ENCODE results near the gene CNKSR3.

CNKSR3 gene

DNA sequence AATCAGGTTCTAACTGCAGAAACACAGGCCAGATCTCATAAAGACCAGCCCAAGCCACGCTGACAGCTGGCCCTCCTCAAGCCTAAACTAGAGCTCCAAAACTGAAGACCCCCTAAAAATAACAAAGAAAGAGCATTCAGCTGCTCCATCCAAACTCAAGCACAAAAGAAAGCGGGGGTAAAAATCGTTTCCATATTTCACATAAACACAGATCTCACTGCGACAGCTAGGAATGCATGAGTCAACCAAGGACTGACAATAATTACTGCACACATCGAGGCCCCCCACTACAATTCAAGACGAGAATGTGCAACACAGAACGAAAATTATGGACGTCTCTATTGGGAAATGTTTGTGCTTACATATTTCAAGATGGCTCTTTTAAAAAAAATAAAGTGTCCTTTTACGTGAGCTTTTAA, 31.1 kb downstream of the CNKSR3 start:
- no peak for DNase-seq (ENCODE audit: low read depth in 2 of 2)

DNA sequence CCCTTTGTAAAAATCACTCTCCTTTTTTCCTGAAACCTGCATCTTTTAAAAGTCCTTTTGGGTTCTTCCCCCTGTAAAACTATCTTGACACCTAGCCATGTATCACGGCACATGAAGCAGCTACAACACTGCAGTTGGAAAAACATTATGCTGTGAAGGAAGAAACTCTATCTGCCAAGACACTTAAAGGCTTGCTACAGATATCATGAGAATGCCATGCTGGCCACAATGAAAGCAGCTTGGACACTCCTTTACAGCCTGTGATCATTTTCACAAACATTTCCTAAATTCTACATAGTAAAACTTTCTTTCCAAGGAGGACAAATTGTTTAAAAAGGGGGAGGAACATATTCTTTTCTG, 31.8 kb downstream of the CNKSR3 start:
- DNase-seq (ENCODE audit: low read depth in 2 of 2): no peak

- no peak for DNase-seq (ENCODE audit: low read depth in 2 of 2)
Measured at GRCh38 chr6:154478021-154478700, 32.3 kb downstream of the CNKSR3 start.

DNA sequence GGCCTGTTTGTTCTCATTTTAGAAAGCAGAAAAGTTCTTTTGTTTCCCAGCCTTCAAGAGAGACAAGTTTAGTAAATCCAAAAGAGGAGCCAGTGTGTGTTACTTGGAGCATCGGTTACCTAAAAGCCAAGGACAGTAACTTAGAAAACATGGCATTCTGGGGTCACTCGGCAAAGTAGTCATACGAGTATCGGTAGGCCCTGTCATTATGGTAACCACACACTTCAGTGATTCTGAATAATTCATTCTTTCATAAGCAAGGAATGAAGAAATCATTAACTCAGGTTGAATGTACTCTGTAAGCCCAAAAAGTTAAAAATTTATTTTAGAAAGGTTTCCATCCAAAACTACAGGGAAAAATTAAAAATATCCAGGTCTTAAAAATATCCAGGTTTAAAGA, 34.0 kb downstream of the CNKSR3 start:
- DNase-seq (ENCODE audit: low read depth in 2 of 2): no peak

GRCh38 chr6:154474648-154475428, 35.6 kb downstream of the CNKSR3 start:
- DNase-seq (ENCODE audit: low read depth in 2 of 2): no peak

DNA sequence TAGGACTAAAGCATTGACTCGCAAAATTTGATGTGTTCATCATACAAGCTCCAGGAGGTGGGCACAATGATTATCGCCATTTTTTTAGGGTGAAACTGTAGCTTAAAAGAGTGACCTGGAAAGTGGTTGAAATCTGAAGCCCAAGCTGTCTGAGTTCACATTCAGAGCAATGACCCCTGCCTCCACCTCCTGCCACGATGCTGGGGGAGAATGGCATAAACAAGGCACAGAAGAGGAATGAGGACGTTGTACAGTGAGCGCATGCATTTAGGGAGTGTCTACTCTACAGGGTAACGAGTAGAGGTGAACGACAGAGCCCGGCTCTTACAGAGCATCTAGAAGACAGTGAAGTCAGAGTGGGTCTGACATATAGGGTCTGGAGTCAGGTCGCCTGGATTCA, 37.2 kb downstream of the CNKSR3 start:
- DNase-seq (ENCODE audit: low read depth in 2 of 2): no peak

GRCh38 chr6:154471609-154472362, 38.7 kb downstream of the CNKSR3 start:
- DNase-seq (ENCODE audit: low read depth in 2 of 2): no peak

DNA sequence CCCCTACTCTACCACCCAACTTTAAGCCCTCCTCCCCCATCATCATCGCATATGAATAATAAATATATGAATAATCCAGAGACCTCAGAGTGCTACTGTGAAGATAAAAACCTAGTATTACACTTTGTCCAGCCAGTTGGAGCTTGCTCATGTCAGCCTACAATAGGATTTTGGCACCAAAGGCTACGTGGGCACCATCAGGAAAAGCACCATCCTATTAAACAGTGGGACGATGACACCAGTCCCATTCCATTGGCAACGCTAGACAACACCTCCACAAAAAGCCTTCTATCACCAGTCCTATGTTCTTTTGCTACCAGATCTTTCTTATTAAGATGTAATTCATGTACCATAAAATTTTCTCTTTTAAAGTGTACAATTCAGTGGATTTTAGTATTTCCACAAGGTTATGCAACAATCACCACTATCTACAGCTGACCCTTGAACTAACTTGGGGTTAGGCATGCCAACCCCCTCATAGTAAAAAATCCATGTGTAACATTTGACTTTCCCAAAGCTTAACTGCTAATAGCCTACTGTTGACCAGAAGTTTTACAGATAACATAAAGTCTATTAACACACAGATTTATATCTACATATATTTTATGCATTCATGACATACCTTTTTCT, 41.1 kb downstream of the CNKSR3 start:
- no peak for DNase-seq (ENCODE audit: low read depth in 2 of 2)

DNA sequence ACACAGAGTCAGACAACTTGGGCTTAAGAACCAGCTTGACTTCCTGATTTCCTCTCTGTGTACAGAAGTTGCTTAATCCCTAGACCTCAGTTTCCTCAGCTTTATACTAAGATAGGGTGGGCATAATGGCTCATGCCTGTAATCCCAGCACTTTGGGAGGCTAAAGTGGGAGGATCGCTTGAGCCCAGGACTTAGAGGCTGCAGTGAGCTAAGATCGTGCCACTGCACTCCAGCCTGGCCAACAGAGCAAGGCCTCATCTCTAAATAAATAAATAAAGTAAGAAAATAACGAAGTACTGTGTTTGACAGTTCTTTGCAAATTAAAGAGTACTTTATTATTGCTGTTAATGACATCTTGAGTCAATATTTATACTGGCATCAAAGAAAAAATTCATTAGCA, 41.7 kb downstream of the CNKSR3 start:
- DNase-seq (ENCODE audit: low read depth in 2 of 2): no peak

GRCh38 chr6:154466971-154467679, 43.4 kb downstream of the CNKSR3 start:
- DNase-seq (ENCODE audit: low read depth in 2 of 2): no peak

DNA sequence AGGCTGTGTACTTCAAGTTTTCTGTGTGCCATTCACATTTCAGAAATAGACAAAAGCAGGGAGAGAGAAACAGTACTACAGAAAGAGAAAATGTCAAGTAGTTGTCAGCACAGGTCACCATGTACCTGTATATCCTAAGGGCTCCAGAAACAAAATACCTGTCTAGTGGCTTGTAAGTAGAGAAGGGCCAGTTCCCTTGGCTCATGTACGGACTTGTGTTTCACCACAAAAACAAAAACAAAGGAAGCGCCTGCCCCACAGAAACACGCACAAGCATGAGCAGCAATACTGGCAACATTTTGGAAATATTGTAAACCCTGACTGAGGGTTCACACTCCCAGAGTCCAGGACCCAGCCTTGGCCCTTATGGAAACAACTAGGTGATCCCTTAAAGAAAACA, 44.3 kb downstream of the CNKSR3 start:
- no peak for DNase-seq (ENCODE audit: low read depth in 2 of 2)

- DNase-seq (ENCODE audit: low read depth in 2 of 2): no peak
Measured at GRCh38 chr6:154463573-154464419, 46.7 kb downstream of the CNKSR3 start.

DNA sequence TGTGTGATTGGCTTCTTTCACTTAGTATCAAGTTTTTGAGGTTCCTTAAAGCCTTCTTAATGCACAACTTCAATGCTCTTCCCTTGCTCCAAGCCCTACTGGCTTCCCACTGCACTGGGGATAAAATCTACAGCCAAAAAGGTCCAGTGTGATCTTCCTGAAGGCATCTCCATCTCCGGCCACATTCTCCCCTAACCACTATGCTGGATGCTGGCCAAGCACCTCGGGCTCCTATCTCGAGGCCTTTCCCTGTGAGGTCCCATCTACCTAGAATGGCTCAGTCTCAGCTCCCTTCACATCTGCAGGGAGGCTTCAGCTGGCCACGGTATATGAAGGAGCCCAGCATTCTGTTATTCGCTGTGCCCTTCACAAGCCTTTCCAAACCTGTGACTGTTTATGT, 48.1 kb downstream of the CNKSR3 start:
- DNase-seq (ENCODE audit: low read depth in 2 of 2): no peak

DNA sequence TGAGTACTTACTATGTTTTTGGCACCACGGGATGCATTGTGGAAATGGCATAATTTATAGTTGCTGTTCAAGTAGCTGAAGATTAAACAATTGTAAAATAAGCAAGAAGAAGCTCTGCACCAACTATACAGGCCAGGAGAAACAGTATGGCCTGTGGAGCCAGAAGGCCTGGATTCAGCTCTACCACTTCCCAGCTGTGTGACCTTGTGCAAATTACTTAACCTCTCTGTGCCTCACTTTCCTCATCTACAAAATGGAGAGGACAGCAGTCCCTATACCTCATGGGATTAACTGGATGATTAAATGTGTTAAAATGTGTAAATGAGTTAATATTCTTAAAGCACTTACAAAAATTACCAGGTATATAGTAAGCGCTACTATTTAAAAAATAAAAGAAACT, 49.1 kb downstream of the CNKSR3 start:
- no peak for DNase-seq (ENCODE audit: low read depth in 2 of 2)

- no peak for DNase-seq (ENCODE audit: low read depth in 2 of 2)
Measured at GRCh38 chr6:154460306-154461071, 50.0 kb downstream of the CNKSR3 start.

GRCh38 chr6:154459513-154459912, 51.0 kb downstream of the CNKSR3 start:
- no peak for DNase-seq (ENCODE audit: low read depth in 2 of 2)

DNA sequence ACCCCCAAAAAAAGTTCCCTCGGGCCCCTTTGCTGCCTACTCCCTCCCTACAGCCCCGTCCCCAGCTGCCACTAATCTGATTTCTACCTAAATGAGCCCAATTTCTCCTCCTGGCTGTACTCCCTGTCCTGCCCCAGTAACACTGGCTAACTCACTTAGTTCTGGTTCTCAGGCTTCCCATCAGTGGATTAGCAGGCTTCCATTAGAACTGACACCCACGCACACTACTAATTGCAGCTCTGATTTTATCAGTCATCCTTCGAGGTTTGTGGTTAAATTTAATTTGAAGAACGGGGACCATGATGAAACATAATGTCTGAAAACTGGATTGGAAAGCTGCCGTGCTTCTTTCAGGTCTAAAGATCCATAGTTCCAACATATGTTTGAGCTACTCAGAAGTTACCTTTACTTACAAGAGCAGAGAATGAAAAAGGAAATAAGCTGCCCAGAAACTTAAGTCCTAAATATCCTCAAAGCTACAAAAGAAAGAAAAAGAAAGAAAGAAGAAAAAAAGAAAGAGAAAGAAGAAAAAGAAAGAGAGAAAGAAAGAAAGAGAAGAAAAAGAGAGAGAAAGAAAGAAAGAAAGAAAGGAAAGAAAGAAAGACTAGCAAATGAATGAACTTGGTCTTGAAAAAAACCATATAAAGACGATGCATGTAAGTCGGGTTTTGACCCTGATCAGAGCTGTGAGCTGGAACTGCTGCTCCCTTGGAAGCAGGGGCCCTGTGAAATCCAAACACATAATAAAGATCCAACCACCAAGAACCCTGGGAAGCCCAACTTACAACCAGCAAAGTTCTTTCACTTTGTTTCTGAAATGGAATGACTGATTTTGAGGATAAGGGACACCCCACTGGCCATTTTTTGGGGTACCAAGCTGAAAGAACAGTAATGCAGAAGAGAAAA, 51.7 kb downstream of the CNKSR3 start:
- no peak for DNase-seq (ENCODE audit: low read depth in 2 of 2)

DNA sequence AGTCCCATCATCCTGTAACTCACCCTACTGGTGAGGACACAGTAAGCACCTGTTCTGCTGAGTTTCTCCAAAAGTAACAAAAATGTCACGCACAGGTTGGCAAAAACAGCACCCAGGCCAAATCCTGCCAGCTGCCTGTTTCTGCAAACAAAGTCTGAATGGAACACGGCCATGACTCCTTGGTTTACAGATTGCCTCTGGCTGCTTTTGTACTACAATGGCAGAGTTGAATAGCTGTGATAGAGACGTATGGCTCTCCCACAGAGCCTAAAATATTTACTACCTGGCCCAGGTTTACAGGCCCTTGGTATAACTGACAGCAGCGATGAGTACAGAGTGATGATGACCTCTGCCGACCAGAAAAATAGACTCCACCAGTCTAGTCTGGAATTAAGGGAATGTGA, 52.6 kb downstream of the CNKSR3 start:
- DNase-seq (ENCODE audit: low read depth in 2 of 2): no peak

All from stimulated activated CD4-positive, alpha-beta T cell treated with anti-CD3 and anti-CD28 coated beads, Interleukin-12 subunit alpha, Interleukin-12 subunit beta, amount 100 ng/mL, for 24 hours (primary cell).